ENCODE data around the gene ZCCHC10.
"Not testable (repeated sequence)": the region's sequence is repeated elsewhere in the genome, so short reads cannot be mapped to it uniquely, and the experiment has no call there.

The ZCCHC10 gene

DNA sequence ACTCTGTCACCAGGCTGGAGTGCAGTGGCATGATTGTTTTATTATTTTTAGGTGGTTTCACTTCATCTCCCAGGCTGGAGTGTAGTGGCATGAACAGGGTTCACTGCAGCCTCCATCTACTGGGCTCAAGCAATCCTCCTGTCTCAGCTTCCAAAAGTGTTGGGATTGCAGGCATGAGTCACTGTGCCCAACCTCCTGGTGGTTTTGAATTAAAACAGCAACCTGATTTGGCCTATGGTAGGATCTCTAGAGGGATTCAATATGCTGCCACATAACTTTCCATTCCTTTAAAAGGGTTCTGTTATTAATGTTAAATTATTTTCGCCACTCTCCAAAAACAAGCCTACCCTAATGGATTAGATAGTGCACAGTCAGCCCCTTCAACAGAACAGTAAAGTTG lies 15.6 kb upstream of the ZCCHC10 start:
- DNase-seq (ENCODE audit: low read depth in 2 of 3, low spot score in 2 of 3): no peak

DNA sequence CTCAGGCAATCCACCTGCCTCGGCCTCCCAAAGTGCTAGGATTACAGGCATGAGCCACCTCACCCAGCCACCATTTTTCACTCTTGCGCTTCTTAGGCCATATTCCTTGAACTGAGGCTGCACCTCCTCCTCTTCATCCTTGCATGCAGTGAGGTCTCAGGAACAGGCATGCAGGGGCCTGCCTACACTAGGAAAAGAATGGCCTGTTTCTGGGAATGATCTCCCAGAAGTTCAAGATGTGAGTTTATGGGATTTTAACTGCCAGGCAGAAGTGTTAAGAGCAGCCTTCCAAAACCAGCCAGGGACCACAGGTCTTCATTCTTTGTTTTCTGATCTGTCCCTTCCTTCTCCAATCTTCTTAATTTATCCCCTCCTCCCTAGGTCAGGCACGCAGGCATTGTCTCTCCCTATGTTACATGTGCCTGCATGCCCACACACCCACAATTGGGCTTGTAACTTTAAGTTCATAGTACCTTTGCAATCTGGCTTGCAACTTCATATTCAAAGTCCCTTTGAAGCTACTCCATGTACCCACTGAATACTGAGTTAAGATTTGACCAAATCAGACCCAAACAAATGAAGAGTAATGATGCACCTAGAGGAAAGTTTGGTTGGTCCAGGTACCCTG lies 14.9 kb upstream of the ZCCHC10 start:
- no peak for DNase-seq (ENCODE audit: low read depth in 2 of 3, low spot score in 2 of 3)

DNA sequence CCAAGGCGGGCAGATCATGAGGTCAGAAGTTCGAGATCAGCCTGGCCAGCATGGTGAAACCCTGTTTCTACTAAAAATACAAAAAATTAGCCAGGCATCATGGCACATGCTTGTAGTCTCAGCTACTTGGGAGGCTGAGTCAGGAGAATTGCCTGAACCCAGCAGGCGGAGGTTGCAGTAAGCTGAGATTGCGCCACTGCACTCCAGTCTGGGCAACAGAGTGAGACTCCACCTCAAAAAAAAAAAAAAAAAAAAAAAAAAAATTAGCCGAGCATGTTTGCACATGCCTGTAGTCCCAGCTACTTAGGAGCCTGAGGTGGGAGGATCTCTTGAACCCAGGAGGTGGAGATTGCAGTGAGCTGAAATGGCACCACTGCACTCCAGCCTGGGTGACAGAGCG lies 10.3 kb upstream of the ZCCHC10 start:
- DNase-seq (ENCODE audit: low read depth in 2 of 3, low spot score in 2 of 3): not testable (repeated sequence)

DNA sequence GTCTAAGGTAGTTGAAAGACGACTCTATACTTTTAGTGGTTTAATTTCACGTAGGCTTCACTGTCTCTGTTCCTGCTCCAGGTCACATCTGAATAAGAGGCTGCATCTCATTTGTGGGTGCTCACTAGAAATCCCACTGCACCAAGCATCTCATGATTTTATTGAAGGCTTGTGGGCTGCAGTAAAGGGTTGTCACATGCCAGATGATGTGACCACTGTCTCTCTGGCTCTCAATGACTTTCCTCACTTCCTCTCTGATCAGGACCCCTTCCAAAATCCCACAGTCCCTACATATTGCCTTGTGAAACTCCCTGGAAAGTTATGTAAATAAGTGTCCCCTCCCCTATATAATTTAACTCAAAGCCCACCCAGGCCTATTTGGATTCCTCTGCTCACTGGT lies 8.9 kb upstream of the ZCCHC10 start:
- no peak for DNase-seq (ENCODE audit: low read depth in 2 of 3, low spot score in 2 of 3)

DNA sequence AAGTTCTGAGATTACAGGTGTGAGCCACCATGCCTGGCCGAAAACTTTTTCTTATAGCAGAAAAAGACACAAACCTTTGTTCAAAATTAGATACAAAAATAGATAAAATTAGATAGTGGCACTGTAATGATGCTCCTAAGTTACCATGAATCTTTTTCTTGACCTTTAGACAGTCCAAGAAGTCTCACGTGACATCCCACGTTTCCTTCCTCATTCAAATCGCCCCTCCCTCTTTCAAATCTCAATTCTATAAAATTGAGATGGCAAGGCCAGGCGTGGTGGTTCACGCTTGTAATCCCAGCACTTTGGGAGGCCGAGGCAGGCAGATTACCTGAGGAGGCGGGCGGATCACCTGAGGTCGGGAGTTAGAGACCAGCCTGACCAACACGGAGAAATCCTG lies 7.7 kb upstream of the ZCCHC10 start:
- DNase-seq (ENCODE audit: low read depth in 2 of 3, low spot score in 2 of 3): no peak

DNA sequence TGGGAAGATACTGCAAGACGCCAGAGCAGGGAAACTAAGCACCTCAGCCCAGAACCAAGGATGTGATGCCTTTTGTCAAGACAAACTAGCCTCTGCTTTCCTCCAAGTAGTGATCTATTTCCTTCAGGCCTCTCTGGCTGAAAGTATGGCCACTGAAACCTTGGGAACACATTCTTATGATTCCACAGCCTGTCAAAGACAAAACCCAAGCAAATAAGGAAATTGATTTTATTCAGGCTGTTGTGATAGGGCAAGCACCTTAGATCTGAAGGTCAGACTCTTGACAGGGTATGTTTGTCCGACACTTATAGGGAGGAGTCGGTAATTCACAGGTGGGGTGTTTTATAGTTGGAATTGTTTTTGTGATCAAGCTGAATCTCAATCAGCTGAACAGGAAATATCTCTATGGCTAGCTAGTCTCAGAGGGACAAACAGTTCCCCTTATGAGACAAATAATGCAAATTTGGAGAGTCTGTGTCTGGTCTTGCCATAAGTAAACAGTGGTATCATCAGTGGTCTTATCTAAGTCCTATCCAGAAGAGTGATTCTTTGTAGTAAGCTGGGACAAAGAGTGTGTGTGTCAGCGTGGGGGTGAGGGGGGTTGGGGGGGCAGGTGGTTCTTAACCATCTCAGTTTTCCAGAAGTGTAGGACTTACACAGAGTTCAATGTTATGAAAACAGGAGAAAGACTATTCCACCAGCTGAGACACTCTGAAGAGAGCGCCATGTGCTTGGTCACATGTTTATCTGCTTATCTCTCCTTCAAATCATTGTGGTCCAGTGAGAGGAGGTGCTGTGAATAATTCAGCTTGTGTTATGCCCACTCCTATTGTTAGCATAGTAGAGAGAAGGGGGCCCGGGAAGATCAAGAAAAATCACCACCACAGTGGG lies 6.7 kb upstream of the ZCCHC10 start:
- DNase-seq (ENCODE audit: low read depth in 2 of 3, low spot score in 2 of 3): no peak

DNA sequence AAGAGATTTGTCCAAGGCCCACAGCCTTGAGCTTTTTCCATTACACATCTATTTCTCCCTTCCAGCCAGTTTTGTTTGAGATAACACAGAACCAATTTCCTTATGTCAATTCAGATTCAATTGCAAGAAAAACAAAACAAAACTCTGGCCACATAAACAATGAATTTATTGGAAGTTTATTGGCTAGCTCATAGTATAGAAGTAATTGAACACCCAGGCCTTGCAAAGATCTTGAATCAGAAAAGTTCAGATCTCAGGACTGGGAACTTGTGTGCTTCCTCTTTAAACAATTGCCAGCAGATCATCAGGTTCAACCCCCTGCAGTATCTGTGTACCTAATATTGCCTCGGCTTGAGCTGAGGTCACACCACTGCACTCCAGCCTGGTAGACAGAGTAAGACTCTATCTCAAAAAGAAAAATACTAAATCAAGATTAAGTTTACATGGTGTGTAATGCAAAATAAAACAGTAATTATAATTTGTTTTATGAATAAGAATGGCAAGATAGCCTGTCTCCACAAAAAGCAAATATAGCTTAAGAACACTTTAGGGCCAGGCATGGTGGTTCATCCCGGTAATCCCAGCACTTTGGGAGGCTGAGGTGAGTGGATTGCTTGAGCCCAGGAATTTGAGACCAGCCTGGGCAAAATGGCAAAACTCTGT lies 4.1 kb upstream of the ZCCHC10 start:
- DNase-seq (ENCODE audit: low read depth in 2 of 3, low spot score in 2 of 3): no peak

DNA sequence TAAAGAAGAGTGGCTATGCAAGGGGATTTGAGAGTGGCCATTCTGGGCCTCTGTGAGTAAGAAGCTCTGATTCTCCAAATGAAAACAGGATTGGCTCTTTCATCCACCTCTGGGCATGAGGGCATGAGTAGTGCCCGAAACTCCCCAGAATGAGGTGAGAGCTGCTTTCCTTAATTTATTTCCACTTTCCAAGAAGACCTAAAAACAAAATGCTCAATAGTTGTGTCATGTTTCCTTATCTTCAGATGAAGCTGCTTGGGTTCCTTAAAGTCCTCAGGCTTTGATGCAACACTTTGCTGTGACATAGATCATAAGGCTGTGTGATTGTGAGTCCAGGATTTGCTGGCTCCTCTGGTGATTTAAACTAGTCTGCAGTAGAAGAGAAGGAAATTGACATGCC lies 3.1 kb upstream of the ZCCHC10 start:
- DNase-seq (ENCODE audit: low read depth in 2 of 3, low spot score in 2 of 3): no peak

DNA sequence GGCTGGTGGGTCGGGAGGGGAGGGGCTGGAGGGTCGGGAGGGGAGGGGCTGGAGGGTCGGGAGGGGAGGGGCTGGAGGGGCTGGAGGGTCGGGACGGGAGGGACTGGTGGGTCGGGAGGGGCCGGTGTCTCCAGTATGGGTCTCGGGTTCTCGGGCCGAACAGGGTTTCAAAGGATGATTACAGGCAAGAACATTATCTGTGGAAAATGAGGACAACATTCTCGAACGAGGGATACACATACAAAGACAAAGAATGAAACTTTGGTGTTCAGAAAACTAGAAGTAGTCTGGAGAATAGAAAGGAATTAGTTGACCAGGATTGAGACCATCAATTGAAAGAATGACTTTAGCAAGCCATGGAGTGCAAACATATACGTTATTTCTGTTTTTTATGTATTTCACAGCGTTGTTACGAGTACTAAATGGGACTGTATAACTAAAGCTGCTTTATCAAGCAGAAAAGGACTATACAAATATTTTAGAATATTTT lies 360 bp upstream of the ZCCHC10 start:
- no peak for DNase-seq (ENCODE audit: low read depth in 2 of 3, low spot score in 2 of 3)

DNA sequence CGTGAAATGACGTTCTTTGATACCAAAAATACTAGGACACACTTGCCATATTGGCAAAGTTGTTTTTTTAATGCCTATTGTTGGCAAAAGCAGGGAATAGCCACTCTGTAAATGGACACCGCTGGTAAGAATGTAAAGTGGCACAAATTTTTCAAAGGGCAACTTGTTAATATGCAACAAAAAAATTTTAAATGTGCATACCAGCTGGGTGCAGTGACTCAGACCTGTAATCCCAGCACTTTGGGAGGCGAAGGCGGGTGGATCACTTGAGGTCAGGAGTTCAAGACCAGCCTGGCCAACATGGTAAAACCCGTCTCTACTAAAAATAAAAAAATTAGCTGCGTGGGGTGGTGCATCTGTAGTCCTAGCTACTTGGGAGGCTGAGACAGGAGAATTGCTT lies 6.9 kb downstream of the ZCCHC10 start:
- not testable (repeated sequence) for DNase-seq (ENCODE audit: low read depth in 2 of 3, low spot score in 2 of 3)

DNA sequence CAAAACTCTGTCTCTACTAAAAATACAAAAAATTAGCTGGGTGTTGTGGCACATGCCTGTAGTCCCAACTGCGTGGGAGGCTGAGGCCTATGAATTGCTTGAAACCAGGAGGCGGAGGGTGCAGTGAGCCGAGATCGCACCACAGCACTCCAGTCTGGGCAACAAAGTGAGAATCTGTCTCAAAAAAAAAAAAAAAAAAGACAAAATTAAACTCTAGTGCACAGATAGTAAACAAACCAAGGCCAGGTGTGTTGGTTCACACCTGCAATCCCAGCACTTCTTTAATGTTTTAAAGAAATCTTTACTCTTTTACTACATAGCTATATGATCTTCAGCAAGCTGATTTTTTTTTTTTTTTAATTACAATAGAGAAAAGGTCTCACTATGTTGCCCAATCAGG lies 8.4 kb downstream of the ZCCHC10 start:
- DNase-seq (ENCODE audit: low read depth in 2 of 3, low spot score in 2 of 3): no peak

DNA sequence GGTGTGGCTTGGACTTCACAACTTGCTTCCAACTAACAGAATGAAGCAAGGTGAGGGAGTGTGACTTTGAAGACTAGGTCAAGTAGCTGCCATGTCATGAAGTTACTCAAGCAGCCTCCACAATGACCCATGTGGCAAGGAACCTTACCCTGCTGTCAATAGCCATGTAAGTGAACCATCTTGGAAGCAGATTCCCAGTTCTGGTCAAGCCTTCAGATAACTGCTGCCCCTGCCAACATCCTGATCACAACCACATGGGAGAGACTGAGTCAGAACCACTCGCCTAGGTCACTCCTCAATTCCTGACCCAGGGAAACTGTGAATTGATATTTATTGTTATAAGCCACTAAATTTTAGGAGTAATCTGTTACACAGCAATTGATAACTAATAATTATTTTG lies 10.9 kb downstream of the ZCCHC10 start:
- DNase-seq (ENCODE audit: low read depth in 2 of 3, low spot score in 2 of 3): no peak

DNA sequence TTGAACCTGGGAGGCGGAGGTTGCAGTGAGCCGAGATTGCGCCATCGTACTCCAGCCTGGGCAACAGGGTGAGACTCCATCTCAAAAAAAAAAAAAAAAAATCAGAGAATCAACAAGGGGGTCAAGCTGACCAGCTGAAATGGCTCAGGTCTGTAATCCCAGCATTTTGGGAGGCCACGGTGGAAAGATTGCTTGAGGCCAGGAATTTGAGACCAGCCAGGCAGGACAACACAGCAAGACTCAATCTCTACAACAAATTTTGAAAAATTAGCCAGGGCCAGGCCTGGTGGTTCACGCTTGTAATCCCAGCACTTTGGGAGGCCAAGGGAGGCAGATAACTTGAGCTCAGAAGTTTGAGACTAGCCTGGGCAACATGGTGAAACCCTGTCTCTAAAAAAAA lies 17.9 kb downstream of the ZCCHC10 start:
- not testable (repeated sequence) for DNase-seq (ENCODE audit: low read depth in 2 of 3, low spot score in 2 of 3)

DNA sequence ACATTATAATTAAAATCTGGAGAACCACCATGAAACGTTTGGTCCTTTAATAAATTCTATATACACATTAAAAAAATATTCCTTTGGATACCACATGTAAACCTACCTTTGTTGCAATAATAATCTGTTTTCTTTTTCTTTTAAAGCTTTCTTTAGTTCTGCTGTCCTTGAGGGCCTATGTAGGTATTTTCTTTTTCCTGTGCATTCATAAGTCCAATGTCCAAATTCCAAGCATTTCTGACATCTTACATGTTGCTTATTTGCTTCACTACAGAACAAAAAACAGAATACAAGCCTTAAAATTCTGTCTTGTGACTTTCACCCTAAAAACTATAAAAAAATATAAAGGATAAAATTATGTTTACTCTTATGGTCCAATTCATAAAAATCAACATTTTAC lies 19.7 kb downstream of the ZCCHC10 start:
- no peak for DNase-seq (ENCODE audit: low read depth in 2 of 3, low spot score in 2 of 3)

DNA sequence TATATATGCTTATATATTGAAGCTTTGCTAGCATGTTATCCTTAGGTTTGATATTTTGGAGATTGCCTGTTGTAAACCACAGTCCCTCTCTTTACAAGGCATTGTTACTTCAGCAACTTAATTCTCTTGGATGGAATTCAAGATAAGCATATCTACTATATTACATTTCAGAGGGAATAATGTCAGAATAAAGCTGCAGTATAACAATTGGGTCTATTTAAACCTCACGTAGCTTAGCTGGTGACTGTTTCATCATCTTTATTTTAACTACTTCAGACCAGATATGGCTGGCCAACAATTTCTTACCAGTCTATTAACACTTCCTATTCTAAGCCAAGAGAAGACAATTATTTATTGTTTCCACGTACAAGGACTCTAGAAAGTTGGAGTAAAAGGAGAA lies 27.1 kb downstream of the ZCCHC10 start:
- DNase-seq (ENCODE audit: low read depth in 2 of 3, low spot score in 2 of 3): no peak

DNA sequence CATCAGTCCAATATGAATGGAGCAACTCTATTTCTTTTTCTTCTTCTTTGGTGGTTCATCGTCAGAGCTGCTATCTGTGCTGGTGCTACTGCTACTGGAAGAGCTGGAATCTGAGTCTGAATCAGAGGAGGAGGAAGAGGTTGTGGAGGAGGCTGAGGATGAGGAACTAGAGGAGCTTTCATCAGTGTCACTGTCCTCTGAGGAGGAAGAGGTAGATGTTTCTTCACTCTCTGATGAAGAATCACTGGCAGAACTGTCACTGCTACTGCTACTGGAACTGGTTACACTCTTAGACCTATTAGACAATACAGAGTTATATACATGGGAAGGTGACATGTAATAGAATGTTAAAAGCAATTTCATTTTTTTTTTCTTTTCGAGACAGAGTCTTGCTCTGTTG lies 27.8 kb downstream of the ZCCHC10 start:
- DNase-seq (ENCODE audit: low read depth in 2 of 3, low spot score in 2 of 3): no peak

DNA sequence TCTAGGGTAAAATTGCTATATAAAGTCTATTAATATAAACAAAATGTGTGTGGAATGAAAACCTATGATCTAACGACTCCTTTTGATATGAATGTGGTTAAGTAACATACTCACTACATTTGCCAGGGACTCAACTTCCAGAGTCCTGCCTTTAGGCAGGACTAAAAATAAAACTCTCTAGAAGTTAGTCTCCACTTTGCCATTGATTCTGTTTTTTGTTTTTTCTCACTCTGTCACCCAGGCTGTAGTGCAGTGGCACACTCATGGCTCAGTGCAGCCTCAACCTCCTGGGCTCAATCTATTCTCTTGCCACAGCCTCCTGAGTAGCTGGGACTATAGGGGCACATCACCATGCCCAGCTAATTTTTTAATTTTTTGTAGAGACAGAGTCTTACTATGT lies 30.0 kb downstream of the ZCCHC10 start:
- no peak for DNase-seq (ENCODE audit: low read depth in 2 of 3, low spot score in 2 of 3)

DNA sequence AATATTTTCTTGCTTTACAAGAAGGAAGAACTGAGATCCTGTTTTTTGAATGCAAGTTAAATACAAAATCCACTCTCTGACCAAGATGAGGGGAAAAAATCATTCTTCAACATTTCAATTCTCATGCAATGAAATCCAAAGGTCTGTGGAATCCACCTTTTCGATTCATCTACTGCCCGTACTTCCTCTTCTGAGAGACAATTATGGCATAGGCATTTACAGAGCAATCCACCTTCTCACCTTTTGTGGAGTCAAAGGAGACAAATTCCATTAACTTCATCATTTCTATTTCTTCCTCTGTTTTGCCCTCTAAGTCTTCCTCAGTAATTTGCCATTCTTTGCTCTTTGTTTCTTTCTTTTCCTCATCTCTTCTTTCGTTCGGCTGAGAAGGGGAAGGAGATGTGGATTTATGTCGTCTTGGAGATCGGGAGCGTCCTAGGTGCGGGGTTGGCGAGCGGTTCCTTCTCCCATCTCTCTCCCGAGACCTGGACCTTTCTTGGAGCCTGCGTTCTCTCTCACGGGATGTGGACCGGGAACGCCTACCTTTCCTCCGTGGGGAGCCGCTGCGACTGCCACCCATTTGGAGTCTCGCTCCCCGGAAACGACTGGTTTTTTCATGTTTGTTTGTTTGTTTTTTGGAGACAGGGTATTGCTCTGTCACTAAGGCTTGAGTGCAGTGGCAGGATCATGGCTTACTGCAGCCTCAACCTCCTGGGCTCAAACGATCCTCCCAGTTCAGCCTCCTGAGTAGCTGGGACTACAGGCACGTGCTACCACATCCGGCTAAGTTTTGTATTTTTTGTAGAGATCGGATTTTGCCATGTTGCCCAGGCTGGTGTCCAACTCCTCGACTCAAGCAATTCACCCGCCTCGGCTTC lies 38.6 kb downstream of the ZCCHC10 start:
- no peak for DNase-seq (ENCODE audit: low read depth in 2 of 3, low spot score in 2 of 3)

DNA sequence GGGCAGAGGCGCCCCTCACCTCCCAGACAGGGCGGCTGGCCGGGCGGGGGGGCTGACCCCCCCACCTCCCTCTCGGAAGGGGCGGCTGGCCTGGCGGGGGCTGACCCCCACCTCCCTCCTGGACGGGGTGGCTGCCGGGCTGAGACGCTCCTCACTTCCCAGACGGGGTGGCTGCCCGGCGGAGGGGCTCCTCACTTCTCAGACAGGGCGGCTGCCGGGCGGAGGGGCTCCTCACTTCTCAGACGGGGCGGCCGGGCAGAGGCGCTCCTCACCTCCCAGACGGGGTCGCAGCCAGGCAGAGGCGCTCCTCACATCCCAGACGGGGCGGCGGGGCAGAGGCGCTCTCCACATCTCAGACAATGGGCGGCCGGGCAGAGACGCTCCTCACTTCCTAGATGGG lies 43.4 kb downstream of the ZCCHC10 start:
- not testable (repeated sequence) for DNase-seq (ENCODE audit: low read depth in 2 of 3, low spot score in 2 of 3)

DNA sequence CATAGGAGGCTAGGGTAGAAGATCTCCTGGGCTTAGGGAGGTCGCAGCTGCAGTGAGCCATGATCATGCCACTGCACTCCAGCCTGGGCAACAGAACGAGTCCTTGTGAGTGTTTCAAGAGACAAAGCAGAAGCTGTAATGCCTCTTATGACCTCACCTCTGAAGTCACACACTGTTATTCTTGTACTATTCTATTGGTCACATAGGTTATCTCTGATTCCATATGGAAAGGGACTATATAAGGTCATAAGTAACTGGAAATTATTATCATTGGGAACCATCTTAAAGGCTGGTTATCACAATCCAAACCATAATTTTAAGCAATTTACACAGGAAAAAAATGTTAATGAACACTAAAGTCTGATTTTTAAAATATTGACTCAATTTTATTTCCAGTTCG lies 45.1 kb downstream of the ZCCHC10 start:
- DNase-seq (ENCODE audit: low read depth in 2 of 3, low spot score in 2 of 3): no peak

DNA sequence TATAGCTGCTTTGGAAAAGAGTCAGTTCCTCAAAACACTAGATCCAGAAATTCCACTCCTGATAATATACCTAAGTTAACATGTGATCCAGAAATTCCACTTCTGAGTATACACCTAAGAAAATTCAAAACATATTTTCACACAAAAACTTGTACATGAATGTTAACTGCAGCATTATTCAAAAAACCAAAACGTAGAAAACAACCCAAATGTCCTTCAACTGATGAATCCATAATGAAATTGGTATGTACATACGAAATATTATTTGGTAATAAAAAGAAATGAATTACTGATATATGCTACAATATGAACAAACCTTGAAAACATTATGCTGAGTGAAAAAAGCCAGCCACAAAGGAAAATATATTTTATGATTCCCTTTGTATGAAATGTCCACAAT lies 46.4 kb downstream of the ZCCHC10 start:
- no peak for DNase-seq (ENCODE audit: low read depth in 2 of 3, low spot score in 2 of 3)
